CD14-positive monocyte (primary cell): ENCODE data around the gene ATXN7L1. TPM values are rescaled to one million over a fixed set of nuclear protein-coding genes. Genes with fewer than 3 reads are reported as not detected.

Source experiments
- DNase-seq, 3 donors: peaks; one replicate each; pipeline ENCODE4 v3.0.0-alpha.2; 2011 to 2022
- H2AFZ ChIP-seq: 2 replicates; pipeline ENCODE4 v1.6.0; 2012; ENCODE audit warnings: mild to moderate bottlenecking, low read depth, low read length, inconsistent platforms; ENCODE audit not compliant: insufficient read depth, poor library complexity, severe bottlenecking
- H3K27ac ChIP-seq, 2 donors: 1 replicate in 1 of 2; 2 replicates in 1 of 2; pipeline ENCODE4 v1.5.1; 2012 to 2013; ENCODE audit warnings: low read length in 2 of 2, control low read depth in 1 of 2, inconsistent platforms in 1 of 2, low read depth in 1 of 2, mild to moderate bottlenecking in 1 of 2
- H3K27me3 ChIP-seq, 2 donors: one replicate each; pipeline versions ENCODE4 v1.6.0 to v1.6.1; 2011 to 2013; ENCODE audit warnings: low read length in 2 of 2; ENCODE audit not compliant: control insufficient read depth in 2 of 2, insufficient read depth in 2 of 2
- H3K36me3 ChIP-seq, 2 donors: replicated peaks in 1 of 2; 1 replicate in 1 of 2; 2 replicates in 1 of 2; pipeline versions ENCODE4 v1.5.1 to v1.6.1; 2012 to 2013; ENCODE audit warnings: low read length in 2 of 2, control low read depth in 1 of 2, inconsistent platforms in 1 of 2, mild to moderate bottlenecking in 1 of 2; ENCODE audit not compliant: insufficient read depth in 2 of 2, control insufficient read depth in 1 of 2
- H3K4me1 ChIP-seq, 2 donors: 1 replicate in 1 of 2; 2 replicates in 1 of 2; pipeline versions ENCODE4 v1.5.1 to v1.6.1; 2012 to 2013; ENCODE audit warnings: low read length in 2 of 2, control low read depth in 1 of 2, inconsistent platforms in 1 of 2, mild to moderate bottlenecking in 1 of 2, moderate library complexity in 1 of 2; ENCODE audit not compliant: insufficient read depth in 2 of 2, control insufficient read depth in 1 of 2
- H3K4me2 ChIP-seq: replicated peaks from 2 replicates; pipeline ENCODE3; 2012; ENCODE audit warnings: low read length, moderate library complexity, mild to moderate bottlenecking; ENCODE audit not compliant: poor library complexity, severe bottlenecking; ENCODE audit errors: extremely low read depth
- H3K4me3 ChIP-seq, 3 experiments: fragments of 200-600 bp in 1 of 3; sonication (generic) in 1 of 3; replicated peaks in 1 of 3; 1 replicate in 2 of 3; 2 replicates in 1 of 3; pipeline ENCODE4 v1.5.1; 2011 to 2013; ENCODE audit warnings: low read length in 3 of 3, mild to moderate bottlenecking in 3 of 3, control low read depth in 2 of 3, low read depth in 2 of 3, inconsistent platforms in 1 of 3, moderate library complexity in 1 of 3
- H3K79me2 ChIP-seq: 2 replicates; pipeline ENCODE4 v1.6.0; 2012; ENCODE audit warnings: mild to moderate bottlenecking, control low read depth, inconsistent platforms, low read length, moderate library complexity; ENCODE audit not compliant: insufficient read depth
- H3K9ac ChIP-seq: 2 replicates; pipeline ENCODE4 v1.6.0; 2017; ENCODE audit warnings: low read length, mild to moderate bottlenecking; ENCODE audit not compliant: insufficient read depth, poor library complexity, severe bottlenecking
- H3K9me3 ChIP-seq, 2 donors: replicated peaks in 1 of 2; 1 replicate in 1 of 2; 2 replicates in 1 of 2; pipeline versions ENCODE4 v1.5.1 to v1.6.1; 2012 to 2013; ENCODE audit warnings: low read length in 2 of 2, control low read depth in 1 of 2; ENCODE audit not compliant: control insufficient read depth in 1 of 2, insufficient read depth in 1 of 2
- H4K20me1 ChIP-seq: 2 replicates; pipeline ENCODE4 v1.6.0; 2012; ENCODE audit warnings: mild to moderate bottlenecking, low read length, control low read depth, moderate library complexity; ENCODE audit not compliant: insufficient read depth
- H3K27ac Mint-ChIP-seq, 7 donors: one replicate each; pipeline ENCODE4 v1.8.0; 2020; ENCODE audit warnings: mild to moderate bottlenecking in 7 of 7, mixed read lengths in 7 of 7, moderate library complexity in 6 of 7, inconsistent platforms in 2 of 7
- H3K27me3 Mint-ChIP-seq, 3 donors: one replicate each; pipeline ENCODE4 v1.8.0; 2021 to 2022; ENCODE audit warnings: low read depth in 3 of 3, mild to moderate bottlenecking in 3 of 3, mixed read lengths in 3 of 3, moderate library complexity in 3 of 3, inconsistent platforms in 1 of 3
- H3K36me3 Mint-ChIP-seq, 2 donors: one replicate each; pipeline ENCODE4 v1.8.0; 2020; ENCODE audit warnings: mixed read lengths in 2 of 2, inconsistent platforms in 1 of 2, mild to moderate bottlenecking in 1 of 2
- H3K4me1 Mint-ChIP-seq: one replicate; pipeline ENCODE4 v1.8.0; 2020; ENCODE audit warnings: mild to moderate bottlenecking, mixed read lengths
- H3K4me3 Mint-ChIP-seq, 2 donors: one replicate each; pipeline ENCODE4 v1.8.0; 2020; ENCODE audit warnings: mild to moderate bottlenecking in 2 of 2, mixed read lengths in 2 of 2, moderate library complexity in 1 of 2
- H3K9me3 Mint-ChIP-seq, 7 donors: one replicate each; pipeline ENCODE4 v1.8.0; 2020 to 2022; ENCODE audit warnings: mixed read lengths in 7 of 7, mild to moderate bottlenecking in 6 of 7, moderate library complexity in 6 of 7, inconsistent platforms in 2 of 7
- CTCF ChIP-seq: fragments of 200-600 bp; IDR thresholded peaks from one replicate; pipeline ENCODE4 v1.8.0; 2022; ENCODE audit warnings: antibody characterized with exemption, mild to moderate bottlenecking
- WGBS: methylation state at CpG from one replicate; pipeline ENCODE4 v1.1.5; 2013; ENCODE audit warnings: missing lambda C conversion rate; ENCODE audit not compliant: insufficient coverage; 5-methylcytosine and 5-hydroxymethylcytosine counted together
- intact Hi-C, 2 donors: fragments of 100-400 bp; cut with micrococcal nuclease; formaldehyde crosslinking; loops; one replicate each; pipeline versions ENCODE4 v1.15.0 to v1.15.1; 2023
- polyA plus RNA-seq, 3 donors: library from polyadenylated mRNA; depleted of rRNA in 1 of 3; unstranded in 2 of 3; stranded (reverse) in 1 of 3; fragments of 300-500 nt in 2 of 3; fragments of >200 nt in 1 of 3; fragmentation: Illumina TruSeq in 2 of 3; gene quantifications; 1 replicate in 2 of 3; 2 replicates in 1 of 3; pipeline ENCODE4 v1.2.3, GENCODE V29; 2012 to 2021

The ATXN7L1 gene
- polyA plus RNA-seq, 3 donors, result 4.5 to 12.2 (median 11.2) TPM

GRCh38 chr7:105776068-105776790 lies 100.2 kb downstream of the ATXN7L1 start:
- peaks cover 1 to 14% of the 10 kb centered on the region in 2 donors for H3K36me3 Mint-ChIP-seq
- Histone ChIP-seq H4K20me1 (peaks cover 4% of the 10 kb centered on the region), H3K9me3 (no peaks in the 10 kb centered on the region), H3K9ac (no peak overlapping the region), H3K4me3 (no peak overlapping the region), H2AFZ (no peak overlapping the region), H3K27me3 (no peaks in the 10 kb centered on the region), H3K4me2 (no peak overlapping the region), H3K4me1 (no peaks in the 10 kb centered on the region), H3K79me2 (no peaks in the 10 kb centered on the region), H3K36me3 (no peaks in the 10 kb centered on the region), H3K27ac (no peak overlapping the region)
- intact Hi-C loops, result no loop called here
- no peak for DNase-seq
- H3K9me3 Mint-ChIP-seq, result peaks cover 0 to 2% (median 0%) of the 10 kb centered on the region in 7 donors
- no peak overlapping the region for H3K4me3 Mint-ChIP-seq
- no peak for TF ChIP-seq CTCF
- H3K27me3 Mint-ChIP-seq, result no peaks in the 10 kb centered on the region
- H3K4me1 Mint-ChIP-seq, result peaks cover 2% of the 10 kb centered on the region
- no peak overlapping the region for H3K27ac Mint-ChIP-seq
- 88% methylated on average over 3 of the region's 6 CpGs for WGBS

GRCh38 chr7:105775580-105775979 lies 100.8 kb downstream of the ATXN7L1 start:
- H3K9me3 Mint-ChIP-seq, result peaks cover 0 to 2% (median 0%) of the 10 kb centered on the region in 7 donors
- 100% methylated on average over 6 of the region's 6 CpGs for WGBS
- Histone ChIP-seq H2AFZ (no peak overlapping the region), H3K4me2 (no peak overlapping the region), H3K9me3 (no peaks in the 10 kb centered on the region), H3K79me2 (no peaks in the 10 kb centered on the region), H3K27me3 (no peaks in the 10 kb centered on the region), H3K27ac (no peak overlapping the region), H3K4me3 (no peak overlapping the region), H4K20me1 (peaks cover 4% of the 10 kb centered on the region), H3K4me1 (no peaks in the 10 kb centered on the region), H3K36me3 (no peaks in the 10 kb centered on the region), H3K9ac (no peak overlapping the region)
- DNase-seq, result no peak
- H3K27me3 Mint-ChIP-seq, result no peaks in the 10 kb centered on the region
- TF ChIP-seq CTCF, result no peak
- H3K27ac Mint-ChIP-seq, result no peak overlapping the region
- H3K4me3 Mint-ChIP-seq, result no peak overlapping the region
- peaks cover 1 to 14% of the 10 kb centered on the region in 2 donors for H3K36me3 Mint-ChIP-seq
- intact Hi-C loops, result no loop called here
- peaks cover 2% of the 10 kb centered on the region for H3K4me1 Mint-ChIP-seq
